NCI-H82 treated with DMSO at 0.1 percent for 48 hours (cell line): ENCODE results near the gene LYZL2.
"Not testable (repeated sequence)": the region's sequence is repeated elsewhere in the genome, so short reads cannot be mapped to it uniquely, and the experiment has no call there.

ENCODE experiments used
- DNase-seq: peaks from one replicate; lab custom pipeline; 2025; ENCODE audit not compliant: unreplicated experiment; lab: John Stamatoyannopoulos, UW

Gene LYZL2

DNA sequence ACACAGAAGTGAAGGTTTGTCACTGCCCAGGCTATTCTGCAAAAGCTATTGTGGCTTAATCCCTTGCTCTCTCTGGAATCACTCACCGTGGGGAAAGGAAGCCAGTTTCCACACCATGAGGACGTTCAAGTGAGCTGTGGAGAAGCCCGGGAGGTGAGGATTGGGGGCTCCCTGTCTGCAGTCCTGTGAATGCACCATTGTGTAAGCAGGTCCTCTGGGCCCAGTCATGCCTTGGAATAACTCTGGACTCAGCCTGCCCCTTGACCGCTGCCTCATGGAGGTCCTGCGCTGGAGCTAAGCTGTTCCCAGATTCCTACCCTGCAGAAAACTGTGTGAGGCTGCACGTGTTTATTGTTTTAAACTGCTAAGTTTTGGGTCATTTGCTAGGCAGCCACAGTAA, 33.5 kb downstream of the LYZL2 start:
- DNase-seq = no peak

DNA sequence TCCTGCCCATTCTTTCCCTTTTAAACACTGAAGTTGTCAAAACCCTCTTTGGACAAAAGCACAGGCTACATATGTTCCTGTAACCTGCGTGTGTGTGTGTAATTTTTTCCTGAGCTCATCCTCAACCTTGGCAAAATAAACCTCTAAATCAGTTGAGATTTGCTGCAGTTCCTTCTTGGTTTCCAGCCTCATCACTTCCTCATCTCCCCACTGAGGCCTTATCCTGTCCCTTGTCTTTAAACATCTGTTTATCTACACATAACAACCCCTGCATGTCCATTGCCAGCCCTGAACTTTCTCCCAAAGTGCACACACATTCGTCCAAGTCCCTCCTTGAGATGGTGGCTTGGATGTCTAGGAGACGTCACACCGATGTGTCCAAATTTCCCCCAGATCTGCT, 35.5 kb downstream of the LYZL2 start:
- DNase-seq = no peak

DNA sequence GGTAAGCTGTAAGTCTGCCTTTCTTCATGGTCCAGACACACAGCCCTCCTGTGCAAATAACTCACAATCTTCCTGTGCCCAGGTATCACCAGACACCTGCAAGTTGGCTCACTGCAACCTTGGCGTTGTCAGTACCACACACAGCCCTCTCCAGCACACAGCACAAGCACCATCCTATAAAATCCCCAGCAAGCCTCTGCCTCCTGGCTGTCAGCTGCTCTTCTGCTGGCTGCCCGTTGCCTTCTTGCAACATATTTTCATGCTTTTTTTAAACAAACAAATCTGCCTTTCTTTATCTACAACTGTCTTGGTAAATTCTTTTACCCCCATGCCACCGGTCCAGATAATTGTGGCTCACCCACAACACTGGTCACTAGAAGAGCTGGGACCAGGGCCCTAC, 36.8 kb downstream of the LYZL2 start:
- not testable (repeated sequence) for DNase-seq

DNA sequence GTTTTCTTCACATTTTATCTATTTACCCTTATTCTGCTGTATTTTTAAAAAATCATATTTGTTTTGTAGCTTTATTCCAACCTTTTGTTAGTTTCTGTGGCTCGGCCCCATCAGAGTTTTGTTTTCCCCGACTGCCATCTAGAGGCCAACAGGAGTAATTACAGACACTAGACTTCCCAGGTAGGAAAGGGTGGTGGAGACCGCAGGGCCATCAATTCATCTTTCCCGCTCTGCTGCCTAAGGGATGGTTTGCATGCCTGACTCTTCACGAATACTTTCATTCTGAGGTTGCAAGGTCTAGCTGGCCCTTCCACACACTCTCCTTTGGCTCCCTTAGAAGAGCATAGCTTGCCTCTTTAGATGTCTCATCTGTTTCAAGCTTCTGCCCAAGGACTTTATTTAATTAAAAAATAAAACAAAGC, 38.3 kb downstream of the LYZL2 start:
- DNase-seq = peak; percentile 6

DNA sequence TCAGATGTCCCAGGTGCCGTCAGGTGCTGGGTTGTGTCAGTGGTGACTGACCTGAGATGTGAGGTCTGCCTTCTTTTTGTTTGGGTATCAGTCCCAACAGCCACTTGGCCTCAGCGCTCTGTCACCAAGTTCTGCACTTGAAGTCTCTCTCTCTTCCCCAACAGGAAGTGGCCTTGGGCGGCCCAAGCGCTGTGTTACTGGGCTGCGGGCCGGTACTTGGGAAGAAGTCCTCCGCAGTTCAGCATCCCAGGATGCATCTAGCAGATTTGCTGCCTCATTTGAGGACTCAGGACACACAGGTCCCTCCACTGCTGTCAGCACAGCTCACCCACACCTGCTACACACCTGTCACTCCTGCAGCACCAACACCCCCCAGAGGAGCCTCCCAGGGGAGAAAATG, 40.1 kb downstream of the LYZL2 start:
- DNase-seq = no peak

DNA sequence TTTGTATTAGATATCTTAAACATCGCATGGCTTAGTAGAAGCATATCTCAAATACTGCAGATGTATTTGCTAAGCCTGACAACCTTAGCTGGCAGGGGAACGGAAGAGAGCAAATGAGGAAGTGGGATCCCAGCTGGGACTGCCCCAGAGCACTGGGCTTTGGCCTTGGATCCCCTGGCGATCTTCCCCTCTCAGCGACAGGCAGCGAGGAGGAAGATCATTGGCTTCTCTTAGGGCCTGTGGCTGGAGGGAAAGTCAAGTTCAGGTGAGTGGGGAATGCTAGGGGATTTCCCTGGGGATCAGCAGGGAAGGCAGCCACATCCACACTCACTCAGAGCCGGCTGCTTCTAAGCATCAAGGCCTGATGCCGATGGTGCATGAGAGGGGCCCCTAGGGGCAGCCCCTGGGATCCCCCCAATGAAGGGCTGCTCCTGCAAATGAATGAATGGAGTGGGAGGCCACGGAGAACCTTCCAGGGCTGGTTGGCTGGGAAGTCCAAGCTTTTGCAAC, 42.0 kb downstream of the LYZL2 start:
- DNase-seq = no peak

DNA sequence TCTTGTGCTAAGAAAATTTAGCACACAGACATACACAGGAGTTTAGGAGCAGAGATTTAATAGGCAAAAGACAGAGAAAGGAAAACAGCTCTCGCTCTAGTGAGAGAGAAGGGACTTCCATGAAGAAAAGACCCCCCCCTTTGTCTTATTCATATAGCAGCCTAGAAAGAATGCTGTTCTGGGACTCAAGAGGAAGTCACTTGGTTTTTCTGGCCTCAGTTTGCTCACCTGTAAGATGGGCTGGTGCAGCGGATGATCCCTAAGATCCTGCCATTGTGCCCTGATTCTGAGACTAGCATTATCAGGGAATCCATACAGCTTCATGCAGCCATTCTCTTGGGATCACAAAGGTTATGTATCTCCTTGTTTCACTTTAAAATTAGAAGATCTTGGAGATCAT, 42.7 kb downstream of the LYZL2 start:
- DNase-seq = no peak

DNA sequence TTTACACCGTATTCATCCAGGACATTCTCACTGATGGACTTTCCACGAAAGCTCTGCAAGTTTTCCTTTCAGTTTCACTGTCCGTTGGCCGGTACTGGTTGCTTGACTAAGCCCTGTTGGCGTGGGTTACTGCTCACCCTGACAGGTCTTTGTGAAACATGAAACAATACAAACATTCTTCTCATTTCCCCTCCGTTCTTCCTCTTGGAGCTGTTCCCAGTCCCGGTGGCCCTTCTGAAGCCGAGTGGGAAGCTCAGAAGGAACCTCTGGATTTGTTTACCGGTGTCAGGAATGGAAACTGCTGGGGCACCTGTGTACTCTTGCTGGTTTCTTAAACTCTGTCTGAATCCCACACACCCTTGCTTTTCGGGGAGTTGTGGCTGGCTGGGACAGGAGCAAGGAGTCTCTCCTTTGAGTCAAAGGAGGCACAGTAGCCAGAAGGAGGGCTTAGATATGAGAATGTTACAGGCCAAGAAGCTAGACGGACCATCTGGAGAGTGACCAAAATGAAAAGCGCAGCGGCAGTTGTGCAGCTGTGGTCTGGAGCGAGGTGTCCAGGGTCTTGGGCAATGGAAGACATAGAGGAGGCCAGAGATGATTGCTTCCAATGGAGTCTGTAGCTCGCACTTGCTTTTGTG, 45.7 kb downstream of the LYZL2 start:
- no peak for DNase-seq

DNA sequence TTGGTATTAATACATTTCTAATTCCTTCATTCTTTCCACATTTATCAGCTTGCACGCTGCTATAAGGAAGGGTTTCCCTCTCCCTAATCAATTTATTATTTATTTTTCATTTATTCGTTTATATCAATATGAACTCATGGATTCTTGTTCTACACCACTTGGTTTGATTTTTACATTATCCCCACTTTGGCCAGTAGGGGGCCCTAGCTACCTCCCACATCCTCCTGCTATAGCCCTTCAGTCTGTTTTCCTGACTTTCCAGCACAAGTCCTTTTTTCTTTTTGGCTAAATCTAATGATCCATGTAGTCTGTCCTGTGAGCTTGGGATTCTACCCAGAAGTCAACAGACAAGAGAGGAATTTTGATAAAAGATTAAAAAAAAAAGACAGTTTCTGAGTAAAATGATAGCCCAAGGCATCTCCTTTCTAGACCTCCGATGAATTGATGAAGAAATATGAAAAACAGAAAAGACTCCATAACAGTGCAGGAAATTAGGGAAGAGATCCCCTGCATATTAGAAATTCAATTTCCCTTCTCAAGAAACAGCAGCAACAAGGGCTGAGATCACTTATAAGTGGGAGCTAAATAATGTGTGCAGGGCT, 47.7 kb downstream of the LYZL2 start:
- DNase-seq = peak; percentile 6

DNA sequence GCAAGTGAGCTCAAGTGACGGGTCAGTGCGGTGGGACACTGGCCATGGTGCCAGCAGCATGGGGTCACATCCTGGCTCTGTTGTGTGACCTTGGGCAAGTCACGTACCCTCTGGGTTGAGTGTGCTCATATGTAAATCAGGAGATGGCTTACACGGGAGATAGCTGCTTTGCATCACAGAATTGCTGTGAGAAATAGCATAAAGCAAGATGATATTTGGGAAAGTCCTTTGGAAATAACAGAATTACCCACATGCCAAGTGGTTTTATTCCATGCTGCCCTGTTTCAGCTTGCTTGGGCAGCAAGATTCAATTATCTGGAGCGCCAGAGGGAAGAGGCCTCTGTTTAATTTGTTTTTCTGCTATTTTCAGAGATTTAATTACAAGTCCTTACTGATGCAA, 48.9 kb downstream of the LYZL2 start:
- no peak for DNase-seq

DNA sequence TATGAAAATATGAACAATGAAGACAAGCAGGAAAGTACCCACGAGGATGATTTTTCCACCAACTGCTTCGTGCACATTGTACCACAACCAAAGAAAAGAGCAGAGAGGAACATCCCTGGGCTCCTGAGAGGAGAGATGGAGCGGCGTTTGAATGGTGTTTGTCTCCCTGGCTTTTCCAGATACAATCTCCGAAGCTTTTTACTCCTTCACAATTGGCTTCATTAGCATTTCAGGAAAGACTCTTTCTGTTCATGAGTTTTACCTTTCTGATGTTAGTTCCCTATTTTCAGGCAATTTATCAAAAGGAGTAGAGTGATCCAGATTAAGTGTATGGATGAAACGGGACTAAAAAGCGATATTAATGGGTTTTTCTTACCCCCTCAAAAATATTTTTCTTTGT, 49.3 kb downstream of the LYZL2 start:
- DNase-seq = no peak

DNA sequence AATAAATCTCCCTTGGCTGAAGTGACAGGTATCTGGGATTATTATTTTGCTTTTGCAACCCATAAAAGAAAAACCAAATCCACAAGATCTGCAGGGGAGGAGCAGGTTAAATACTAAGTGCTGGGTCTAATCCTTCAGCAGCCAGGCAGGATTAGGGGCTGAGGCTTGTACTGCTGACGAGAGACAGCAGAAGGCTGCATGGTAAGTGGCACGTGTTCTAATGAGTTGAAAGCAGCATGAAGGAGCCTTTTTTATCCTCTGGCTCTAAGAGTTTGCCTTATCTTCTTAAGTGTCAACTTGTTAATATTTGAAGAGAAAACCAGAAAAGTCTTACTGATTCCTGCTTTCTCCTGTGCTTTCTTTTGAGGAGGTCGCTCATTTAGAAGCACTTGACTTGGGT, 50.0 kb downstream of the LYZL2 start:
- peak; percentile 80 for DNase-seq

DNA sequence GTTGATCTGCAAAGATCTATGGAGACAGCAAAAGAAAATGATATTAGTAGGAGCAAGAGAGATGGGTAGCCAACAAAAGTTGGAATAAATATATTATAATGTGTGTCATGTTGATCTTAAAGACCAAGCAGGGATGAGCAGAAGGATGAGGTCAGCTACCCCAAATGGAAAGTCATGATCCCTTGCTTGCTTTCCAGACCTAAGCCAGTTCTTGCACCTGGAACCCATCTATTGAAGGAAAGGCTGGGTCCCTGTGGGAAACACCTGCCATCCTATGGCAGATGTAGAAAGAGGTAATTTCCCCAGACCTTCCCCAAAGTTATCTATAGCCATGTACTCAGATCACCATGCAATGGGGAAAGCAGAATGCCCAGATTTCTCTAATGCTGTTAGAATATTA, 52.5 kb downstream of the LYZL2 start:
- DNase-seq = no peak

DNA sequence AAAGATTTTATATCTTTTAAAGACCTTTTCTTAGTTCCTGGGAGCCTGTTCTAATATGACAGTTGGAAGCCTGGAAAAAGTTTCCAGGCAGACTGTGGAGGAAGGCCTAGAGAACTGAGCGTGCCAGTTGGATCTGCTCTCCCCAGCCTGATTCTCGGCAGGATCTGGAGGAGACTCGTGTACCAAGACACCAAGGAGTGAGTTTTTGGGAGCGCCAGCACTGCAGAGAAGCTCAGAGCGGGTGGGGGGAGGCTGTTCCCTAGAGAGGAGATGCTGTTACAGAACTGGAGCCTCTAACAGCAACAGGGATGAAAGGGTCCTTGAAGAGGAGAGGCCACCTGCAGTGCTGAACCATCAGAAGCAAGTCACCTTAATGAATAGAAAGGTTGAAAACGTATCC, 52.9 kb downstream of the LYZL2 start:
- DNase-seq = no peak

DNA sequence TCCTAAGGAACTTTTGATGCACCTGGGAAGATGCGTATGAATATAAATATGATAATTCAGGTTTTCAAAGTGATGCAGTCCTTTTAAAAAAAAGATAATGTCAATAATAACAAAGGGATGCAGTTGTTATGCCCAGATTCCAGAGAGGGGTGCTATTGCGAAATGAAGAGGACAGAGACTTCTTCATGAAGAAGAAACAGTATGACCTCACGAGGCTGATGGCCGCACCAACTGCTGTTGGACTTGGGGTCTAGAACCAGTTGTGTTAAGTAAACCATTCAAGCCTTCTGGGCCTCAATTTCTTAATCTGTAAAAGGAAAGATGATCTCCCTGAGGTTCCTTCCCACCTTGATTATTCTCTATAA, 55.1 kb downstream of the LYZL2 start:
- no peak for DNase-seq

DNA sequence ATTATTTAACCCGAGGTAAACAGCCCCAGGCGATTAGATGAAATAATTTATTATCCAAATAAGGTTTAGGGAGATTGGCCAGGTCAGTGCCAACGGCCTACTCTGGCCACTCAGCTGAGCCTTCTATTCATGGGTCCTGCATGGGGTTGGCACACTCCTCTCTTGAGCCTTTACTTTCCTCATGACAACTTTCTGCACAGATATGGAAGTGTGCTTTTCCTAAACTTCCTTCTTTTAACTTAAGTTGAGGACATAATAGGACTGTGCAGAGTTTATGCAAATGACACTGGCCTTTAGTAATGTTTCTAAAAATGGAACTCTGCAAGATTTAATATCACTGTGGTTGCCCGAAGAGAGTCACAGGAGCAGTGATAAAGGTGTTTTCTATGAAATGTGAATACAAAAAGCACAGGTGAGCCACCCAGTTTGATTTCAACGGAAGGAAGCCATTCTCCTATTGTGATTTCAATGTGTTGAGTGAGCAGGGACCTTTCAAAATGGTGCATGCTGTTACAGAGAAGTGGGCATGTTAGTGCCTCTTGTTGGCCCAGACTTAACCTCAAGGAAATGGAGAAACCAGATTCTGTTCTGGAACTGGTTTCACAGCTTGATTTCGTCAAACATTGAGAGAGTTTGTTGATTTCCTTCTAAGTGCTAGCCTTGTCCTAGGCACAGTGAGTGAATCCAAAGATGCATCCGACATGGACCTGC, 55.7 kb downstream of the LYZL2 start:
- no peak for DNase-seq

DNA sequence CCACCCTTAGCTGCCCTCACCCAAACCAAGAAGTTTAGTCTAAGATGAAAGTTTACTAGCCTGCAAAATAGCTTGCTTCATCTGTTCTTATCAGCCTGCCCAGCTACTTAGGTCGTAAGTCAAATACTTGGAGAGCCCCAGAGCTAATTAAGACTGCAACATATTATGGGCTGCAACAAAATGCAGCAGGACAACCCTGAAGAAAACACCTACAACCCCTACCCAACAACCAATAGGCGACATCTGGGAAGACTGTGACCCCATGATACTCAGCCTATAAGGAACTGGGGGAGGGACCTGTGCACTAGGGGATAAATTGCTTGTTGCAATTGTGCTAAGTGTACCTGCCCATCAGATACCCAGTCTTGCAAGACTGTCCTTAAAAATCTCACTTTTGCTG, 64.1 kb downstream of the LYZL2 start:
- DNase-seq = no peak

DNA sequence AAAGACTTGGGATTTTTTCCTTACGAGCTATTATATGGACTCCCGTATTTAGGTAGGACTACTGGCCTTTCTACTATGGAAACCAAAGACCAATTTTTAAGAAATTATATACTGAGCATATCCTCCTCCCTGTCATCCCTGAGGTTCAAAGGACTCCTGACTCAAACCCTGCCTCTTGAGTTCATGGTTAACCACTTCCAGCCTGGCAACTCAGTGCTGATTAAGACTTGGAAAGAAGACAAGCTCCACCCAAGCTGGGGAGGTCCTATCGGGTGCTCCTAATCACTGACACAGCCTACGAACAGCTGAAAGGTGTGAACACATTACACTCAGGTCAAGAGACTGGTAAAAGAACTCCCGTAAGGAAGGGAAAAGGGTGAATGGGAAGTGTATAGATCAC, 66.8 kb downstream of the LYZL2 start:
- no peak for DNase-seq
